IMR-90 (cell line): ENCODE results near the gene IL22. TPM values are rescaled to one million over a fixed set of nuclear protein-coding genes. Genes with fewer than 3 reads are reported as not detected.

Experiments used
- ATAC-seq: fragments of 200-7000 bp; cut with Tn5 transposase; 2 replicates; pipeline ENCODE4 v1.9.1; 2020; ENCODE audit warnings: low read depth, mild to moderate bottlenecking, moderate library complexity
- BruUV-seq: library from RNA; stranded (reverse); fragments of 400-500 nt; replicated peaks from 2 replicates; lab custom pipeline; 2021; lab: Mats Ljungman, UMichigan
- CTCF ChIA-PET: fragments of 300-600 bp; formaldehyde crosslinking; extraction: SDS; loops from one replicate; lab custom pipeline; 2021; ENCODE audit warnings: antibody characterized with exemption; lab: Yijun Ruan, JAX
- POLR2A ChIA-PET: fragments of 300-600 bp; sonication (Branson Sonifier 250); formaldehyde crosslinking; loops from one replicate; lab custom pipeline; 2022; ENCODE audit warnings: antibody characterized with exemption; ENCODE audit not compliant: unreplicated experiment; lab: Charles Lee
- DNase-seq: peaks from one replicate; pipeline ENCODE4 v3.0.0; 2013
- H2AFZ ChIP-seq: replicated peaks from 2 replicates; pipeline ENCODE3; 2013; ENCODE audit warnings: low read length, mild to moderate bottlenecking; ENCODE audit not compliant: poor library complexity
- H2AK5ac ChIP-seq: 2 replicates; pipeline ENCODE4 v1.6.1; 2013; ENCODE audit warnings: low read depth, low read length, inconsistent platforms
- H2AK9ac ChIP-seq: replicated peaks from 2 replicates; pipeline ENCODE3; 2013; ENCODE audit warnings: mild to moderate bottlenecking, low read depth, low read length, moderate library complexity; ENCODE audit not compliant: poor library complexity
- H2BK120ac ChIP-seq: 2 replicates; pipeline ENCODE4 v1.6.1; 2013; ENCODE audit warnings: low read depth, low read length, inconsistent platforms
- H2BK15ac ChIP-seq: 3 replicates; pipeline ENCODE4 v1.6.1; 2013; ENCODE audit warnings: low read depth, low read length, inconsistent platforms
- H2BK20ac ChIP-seq: 2 replicates; pipeline ENCODE4 v1.6.1; 2013; ENCODE audit warnings: low read depth, mild to moderate bottlenecking, inconsistent platforms, low read length, moderate library complexity
- H2BK5ac ChIP-seq: 2 replicates; pipeline ENCODE4 v1.6.1; 2013; ENCODE audit warnings: mild to moderate bottlenecking, low read depth, low read length, inconsistent platforms; ENCODE audit not compliant: poor library complexity, severe bottlenecking
- H3K14ac ChIP-seq: replicated peaks from 2 replicates; pipeline ENCODE4 v1.6.1; 2013; ENCODE audit warnings: low read depth, low read length, inconsistent platforms
- H3K18ac ChIP-seq: 2 replicates; pipeline ENCODE4 v1.6.1; 2013; ENCODE audit warnings: low read depth, low read length, control low read depth
- H3K23ac ChIP-seq: 2 replicates; pipeline ENCODE4 v1.6.1; 2013; ENCODE audit warnings: low read depth, low read length, inconsistent platforms
- H3K27ac ChIP-seq: 2 replicates; pipeline ENCODE4 v1.5.1; 2013; ENCODE audit warnings: mild to moderate bottlenecking, control low read depth, low read length; ENCODE audit not compliant: insufficient read depth
- H3K27me3 ChIP-seq: 2 replicates; pipeline ENCODE4 v1.6.1; 2013; ENCODE audit warnings: low read length; ENCODE audit not compliant: control insufficient read depth, insufficient read depth
- H3K36me3 ChIP-seq: 2 replicates; pipeline ENCODE4 v1.6.1; 2013; ENCODE audit warnings: low read length, mixed read lengths; ENCODE audit not compliant: control insufficient read depth, insufficient read depth
- H3K4ac ChIP-seq: 2 replicates; pipeline ENCODE4 v1.6.1; 2013; ENCODE audit warnings: low read depth, low read length, inconsistent platforms
- H3K4me1 ChIP-seq: 2 replicates; pipeline ENCODE4 v1.6.1; 2013; ENCODE audit warnings: low read length, mixed read lengths; ENCODE audit not compliant: control insufficient read depth, insufficient read depth
- H3K4me2 ChIP-seq: 2 replicates; pipeline ENCODE4 v1.6.1; 2013; ENCODE audit warnings: low read depth, mild to moderate bottlenecking, control low read depth, low read length, moderate library complexity
- H3K4me3 ChIP-seq: 2 replicates; pipeline ENCODE4 v1.5.1; 2013; ENCODE audit warnings: low read depth, mild to moderate bottlenecking, control low read depth, low read length, moderate library complexity; ENCODE audit not compliant: insufficient read depth
- H3K56ac ChIP-seq: 2 replicates; pipeline ENCODE4 v1.6.1; 2013; ENCODE audit warnings: low read length, inconsistent platforms; ENCODE audit not compliant: insufficient read depth; ENCODE audit errors: extremely low read depth
- H3K79me1 ChIP-seq, 2 experiments: 2 replicates each; pipeline ENCODE4 v1.6.1; 2013; ENCODE audit warnings: low read length in 2 of 2, inconsistent platforms in 1 of 2, low read depth in 1 of 2
- H3K9ac ChIP-seq: 2 replicates; pipeline ENCODE4 v1.6.1; 2013; ENCODE audit warnings: low read depth, low read length, control low read depth
- H3K9me1 ChIP-seq: 2 replicates; pipeline ENCODE4 v1.6.1; 2013; ENCODE audit warnings: low read length, inconsistent platforms; ENCODE audit not compliant: insufficient read depth
- H3K9me3 ChIP-seq: 2 replicates; pipeline ENCODE4 v1.6.1; 2013; ENCODE audit warnings: low read length; ENCODE audit not compliant: control insufficient read depth, insufficient read depth
- H4K20me1 ChIP-seq: 2 replicates; pipeline ENCODE4 v1.6.1; 2013; ENCODE audit warnings: low read length, inconsistent platforms; ENCODE audit not compliant: insufficient read depth
- H4K5ac ChIP-seq: 2 replicates; pipeline ENCODE4 v1.6.1; 2013; ENCODE audit warnings: mild to moderate bottlenecking, low read depth, low read length, control low read depth
- H4K8ac ChIP-seq, 2 experiments: 2 replicates each; pipeline ENCODE4 v1.6.1; 2013; ENCODE audit warnings: low read depth in 2 of 2, low read length in 2 of 2, control low read depth in 1 of 2, inconsistent platforms in 1 of 2
- H4K91ac ChIP-seq: 2 replicates; pipeline ENCODE4 v1.6.1; 2013; ENCODE audit warnings: low read depth, low read length, inconsistent platforms; ENCODE audit not compliant: insufficient read depth
- BHLHE40 ChIP-seq: fragments of 150-350 bp; IDR thresholded peaks from 2 replicates; pipeline ENCODE4 v1.6.1; 2016; ENCODE audit warnings: mild to moderate bottlenecking, low read depth, low read length
- CEBPB ChIP-seq: IDR thresholded peaks from 2 replicates; pipeline ENCODE4 v1.6.1; 2012; ENCODE audit warnings: low read depth, low read length, improper control_type of control experiment
- CHD1 ChIP-seq: IDR thresholded peaks from 2 replicates; pipeline ENCODE4 v1.6.1; 2012; ENCODE audit warnings: low read depth, low read length, improper control_type of control experiment
- CTCF ChIP-seq: conservative IDR thresholded peaks from 2 replicates; pipeline ENCODE4 v1.5.1; 2012; ENCODE audit warnings: mild to moderate bottlenecking, low read depth, low read length, improper control_type of control experiment
- FOS ChIP-seq: fragments of 150-350 bp; IDR thresholded peaks from 2 replicates; pipeline ENCODE4 v1.6.1; 2016; ENCODE audit warnings: low read depth, low read length
- MAFK ChIP-seq: IDR thresholded peaks from 2 replicates; pipeline ENCODE4 v1.6.1; 2012; ENCODE audit warnings: low read depth, low read length, improper control_type of control experiment
- MAZ ChIP-seq: IDR thresholded peaks from 2 replicates; pipeline ENCODE4 v1.6.1; 2012; ENCODE audit warnings: low read depth, mild to moderate bottlenecking, low read length, improper control_type of control experiment, moderate library complexity, borderline replicate concordance
- NFE2L2 ChIP-seq: fragments of 150-350 bp; IDR thresholded peaks from 2 replicates; pipeline ENCODE4 v1.6.1; 2016; ENCODE audit warnings: low read depth, mild to moderate bottlenecking, low read length
- POLR2A ChIP-seq: IDR thresholded peaks from 2 replicates; pipeline ENCODE4 v1.6.1; 2012; ENCODE audit warnings: mild to moderate bottlenecking, low read depth, low read length
- RCOR1 ChIP-seq: IDR thresholded peaks from 2 replicates; pipeline ENCODE4 v1.6.1; 2012; ENCODE audit warnings: mild to moderate bottlenecking, low read length, improper control_type of control experiment; ENCODE audit not compliant: insufficient replicate concordance
- SMC3 ChIP-seq: fragments of 150-350 bp; IDR thresholded peaks from 2 replicates; pipeline ENCODE4 v1.6.1; 2016; ENCODE audit warnings: low read depth, mild to moderate bottlenecking, antibody characterized with exemption, low read length, moderate library complexity
- WGBS, 2 experiments: methylation state at CpG; one replicate each; pipeline versions ENCODE4 v1.1.5 to v1.1.7; 2013; ENCODE audit warnings: missing lambda C conversion rate in 2 of 2; ENCODE audit not compliant: insufficient read length in 1 of 2; ENCODE audit errors: extremely low coverage in 2 of 2; 5-methylcytosine and 5-hydroxymethylcytosine counted together
- dilution Hi-C: fragments of 300-500 bp; cut with HindIII; formaldehyde crosslinking; loops from one replicate; pipeline ENCODE4 v1.14.3; 2018; ENCODE audit warnings: low sequenced_read_pairs; ENCODE audit not compliant: unreplicated experiment
- in situ Hi-C: fragments of 300-500 bp; cut with MboI; formaldehyde crosslinking; loops from 3 replicates; pipeline ENCODE4 v1.14.3; 2019; ENCODE audit warnings: low sequenced_read_pairs, inconsistent platforms, mixed read lengths
- intact Hi-C: fragments of 100-400 bp; cut with micrococcal nuclease; formaldehyde crosslinking; loops from 2 replicates; pipeline ENCODE4 v1.10.0; 2022
- polyA plus RNA-seq, 3 experiments: library from polyadenylated mRNA; depleted of rRNA; stranded (reverse); fragments of >200 nt; gene quantifications; 2 replicates each; pipeline ENCODE4 v1.2.3, GENCODE V29; 2012; ENCODE audit warnings: low replicate concordance in 1 of 3
- total RNA-seq: library from RNA; depleted of rRNA; stranded (reverse); fragments of >200 nt; gene quantifications from 2 replicates; pipeline ENCODE4 v1.2.3, GENCODE V29; 2012

The IL22 gene
- total and polyA plus RNA-seq, 2 of the 4 experiments (the other 2 are of a cell fraction) = not detected

GRCh38 chr12:68200854-68201253, 52.5 kb downstream of the IL22 start:
- Histone ChIP-seq H4K91ac (no peak overlapping the region), H4K20me1 (no peaks in the 10 kb centered on the region), H3K27ac (no peak overlapping the region), H2AFZ (no peak overlapping the region), H3K4me1 (no peaks in the 10 kb centered on the region), H3K27me3 (peaks cover 4% of the 10 kb centered on the region), H3K4me3 (no peak overlapping the region), H4K8ac (no peak overlapping the region), H3K9me3 (no peaks in the 10 kb centered on the region), H2AK9ac (no peak overlapping the region), H2BK120ac (no peak overlapping the region), H3K9me1 (no peaks in the 10 kb centered on the region), H2AK5ac (no peak overlapping the region), H2BK20ac (no peak overlapping the region), H3K56ac (no peak overlapping the region), H3K36me3 (no peaks in the 10 kb centered on the region), H3K9ac (no peak overlapping the region), H3K4ac (no peak overlapping the region), H3K14ac (no peak overlapping the region), H3K4me2 (no peak overlapping the region), H2BK5ac (no peak overlapping the region), H4K5ac (no peak overlapping the region), H2BK15ac (no peak overlapping the region), H3K79me1 (no peaks in the 10 kb centered on the region), H3K23ac (no peak overlapping the region), H3K18ac (no peak overlapping the region)
- dilution Hi-C loops (loop anchor here (25.0 kb wide), 1 partner anchor 111 kb away; no protein-coding TSS in a partner anchor), in situ Hi-C loops (no loop called here), intact Hi-C loops (no loop called here)
- no peak for ATAC-seq
- POLR2A ChIA-PET = no interaction called here
- no TSS peak for BruUV-seq
- CTCF ChIA-PET = no interaction called here
- WGBS, 2 experiments = no CpG with 5 or more reads among the region's 2 CpGs
- DNase-seq = no peak
- TF ChIP-seq FOS = no peak
- TF ChIP-seq RCOR1 = no peak
- TF ChIP-seq POLR2A = no peak
- no peak for TF ChIP-seq SMC3
- TF ChIP-seq CEBPB = no peak
- TF ChIP-seq BHLHE40 = no peak
- TF ChIP-seq MAFK = no peak
- no peak for TF ChIP-seq CTCF
- no peak for TF ChIP-seq CHD1
- no peak for TF ChIP-seq NFE2L2
- TF ChIP-seq MAZ = no peak
